Measurements from ENCODE around the gene ANKRD36C. TPM values are rescaled to one million over a fixed set of nuclear protein-coding genes. Genes with fewer than 3 reads are reported as not detected.
"Not testable (repeated sequence)": the region's sequence is repeated elsewhere in the genome, so short reads cannot be mapped to it uniquely, and the experiment has no call there.

The ANKRD36C gene
- total RNA-seq, result 10 to 100 TPM; 60.6 to 94.8 (median 68.6) TPM
- total RNA-seq (2013), result 96.5 TPM
- 33.1 to 146 (median 98.9) reads per million in 29 experiments for total RNA-seq

- H3K27me3 ChIP-seq (replicated peaks in 1 of 2; ENCODE audit: control insufficient read depth in 2 of 2, extremely low read depth in 1 of 2, insufficient read depth in 2 of 2, low read length in 1 of 2); H3K9me3 ChIP-seq; H3K4me1 ChIP-seq (ENCODE audit: control insufficient read depth in 1 of 2, extremely low read depth in 1 of 2, insufficient read depth in 2 of 2, low read length in 2 of 2); POLR2A ChIA-PET; H3K36me3 Mint-ChIP-seq; H3K36me3 ChIP-seq (ENCODE audit: control insufficient read depth in 2 of 2, extremely low read depth in 1 of 2, insufficient read depth in 1 of 2, low read length in 1 of 2); H3K9me3 Mint-ChIP-seq; H3K4me1 Mint-ChIP-seq: not testable (repeated sequence)
- H3K27me3 Mint-ChIP-seq, result peaks cover 9 to 20% of the 10 kb centered on the region in 2 donors
- H3K4me3 Mint-ChIP-seq, result peak within 1 kb of the TSS; percentile 92 to 97 (median 96)
- H3K4me3 ChIP-seq (ENCODE audit: control insufficient read depth in 1 of 2, extremely low read depth in 1 of 2, low read length in 1 of 2), result peak within 1 kb of the TSS; percentile 53 to 74
- WGBS (ENCODE audit: insufficient coverage), result 4% methylated on average over 18 of the region's 56 CpGs
- CTCF ChIA-PET, result interaction anchor here in 1 of 2 donors (0.9 to 1.4 kb wide), 3 partner anchors 10 to 217 kb away, joined by 5 to 6 read pairs (median 6); partner anchors contain the start of gene STARD7
- ATAC-seq (replicated peaks in 1 of 4), result peak; percentile 87 to 96 (median 95)
- H3K27ac Mint-ChIP-seq, result peak within 1 kb of the TSS; percentile 95 to 99
- peak within 1 kb of the TSS; percentile 93 for H3K27ac ChIP-seq (ENCODE audit: low read length)
- DNase-seq, result peak in 24 of 35 experiments; percentile 9 to 77 (median 22)
These were observed at the start of gene ANKRD36C for GRCh38 chr2:95991351-95992094. ANKRD36C (minus strand) TSS chr2:95991824; CDS start chr2:95991708, 116 bp downstream.

GRCh38 chr2:96035554-96035953 is 43.9 kb upstream of the ANKRD36C start:
- ATAC-seq (replicated peaks in 1 of 4); H3K27me3 Mint-ChIP-seq; H3K4me3 Mint-ChIP-seq; H3K27me3 ChIP-seq (replicated peaks in 1 of 2; ENCODE audit: control insufficient read depth in 2 of 2, extremely low read depth in 1 of 2, insufficient read depth in 2 of 2, low read length in 1 of 2); H3K36me3 Mint-ChIP-seq; DNase-seq; H3K27ac ChIP-seq (ENCODE audit: low read length); POLR2A ChIA-PET; H3K4me1 ChIP-seq (ENCODE audit: control insufficient read depth in 1 of 2, extremely low read depth in 1 of 2, insufficient read depth in 2 of 2, low read length in 2 of 2); CTCF ChIA-PET; H3K36me3 ChIP-seq (ENCODE audit: control insufficient read depth in 2 of 2, extremely low read depth in 1 of 2, insufficient read depth in 1 of 2, low read length in 1 of 2); H3K9me3 ChIP-seq; H3K9me3 Mint-ChIP-seq; H3K27ac Mint-ChIP-seq; H3K4me3 ChIP-seq (ENCODE audit: control insufficient read depth in 1 of 2, extremely low read depth in 1 of 2, low read length in 1 of 2); H3K4me1 Mint-ChIP-seq: not testable (repeated sequence)
- WGBS (ENCODE audit: insufficient coverage), result no CpG with 5 or more reads among the region's 14 CpGs

- H3K36me3 ChIP-seq (ENCODE audit: control insufficient read depth in 2 of 2, extremely low read depth in 1 of 2, insufficient read depth in 1 of 2, low read length in 1 of 2); H3K4me3 ChIP-seq (ENCODE audit: control insufficient read depth in 1 of 2, extremely low read depth in 1 of 2, low read length in 1 of 2); H3K9me3 Mint-ChIP-seq; H3K4me3 Mint-ChIP-seq; H3K27ac ChIP-seq (ENCODE audit: low read length); H3K4me1 Mint-ChIP-seq; H3K4me1 ChIP-seq (ENCODE audit: control insufficient read depth in 1 of 2, extremely low read depth in 1 of 2, insufficient read depth in 2 of 2, low read length in 2 of 2); POLR2A ChIA-PET; H3K36me3 Mint-ChIP-seq; H3K27me3 ChIP-seq (replicated peaks in 1 of 2; ENCODE audit: control insufficient read depth in 2 of 2, extremely low read depth in 1 of 2, insufficient read depth in 2 of 2, low read length in 1 of 2); H3K27me3 Mint-ChIP-seq; DNase-seq; CTCF ChIA-PET; H3K27ac Mint-ChIP-seq; H3K9me3 ChIP-seq: not testable (repeated sequence)
- peak in 2 of 4 experiments; percentile 47 to 69 for ATAC-seq (replicated peaks in 1 of 4)
- no CpG with 5 or more reads among the region's 34 CpGs for WGBS (ENCODE audit: insufficient coverage)
These were observed 43.2 kb upstream of the ANKRD36C start, which contains the start of gene GPAT2 for GRCh38 chr2:96034792-96035191. GPAT2 (minus strand) TSS chr2:96034916; CDS start chr2:96032359, 2,557 bp downstream.

DNA sequence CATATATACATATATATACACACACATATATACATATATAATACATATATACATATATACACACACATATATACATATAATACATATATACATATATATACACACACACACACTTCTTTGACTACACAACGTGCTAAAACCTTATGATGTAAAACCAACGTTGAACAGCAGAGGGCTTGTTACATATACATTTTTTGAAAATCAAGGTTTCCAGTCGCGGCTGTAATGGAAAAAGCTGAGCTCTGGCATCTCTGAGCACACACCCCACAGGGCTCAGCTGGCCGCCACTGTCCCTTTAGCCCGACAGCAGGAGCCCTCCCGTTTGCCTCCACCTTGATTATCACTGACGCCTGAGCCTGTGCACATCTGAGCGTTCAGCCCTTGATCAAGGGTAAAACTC is 42.4 kb upstream of the ANKRD36C start:
- H3K4me1 ChIP-seq (ENCODE audit: control insufficient read depth in 1 of 2, extremely low read depth in 1 of 2, insufficient read depth in 2 of 2, low read length in 2 of 2); H3K4me3 Mint-ChIP-seq; H3K9me3 Mint-ChIP-seq; ATAC-seq (replicated peaks in 1 of 4); H3K4me3 ChIP-seq (ENCODE audit: control insufficient read depth in 1 of 2, extremely low read depth in 1 of 2, low read length in 1 of 2); H3K36me3 ChIP-seq (ENCODE audit: control insufficient read depth in 2 of 2, extremely low read depth in 1 of 2, insufficient read depth in 1 of 2, low read length in 1 of 2); H3K9me3 ChIP-seq; H3K27me3 Mint-ChIP-seq; H3K36me3 Mint-ChIP-seq; H3K27ac ChIP-seq (ENCODE audit: low read length); POLR2A ChIA-PET; H3K27me3 ChIP-seq (replicated peaks in 1 of 2; ENCODE audit: control insufficient read depth in 2 of 2, extremely low read depth in 1 of 2, insufficient read depth in 2 of 2, low read length in 1 of 2); DNase-seq; H3K4me1 Mint-ChIP-seq; H3K27ac Mint-ChIP-seq; CTCF ChIA-PET: not testable (repeated sequence)
- no CpG with 5 or more reads among the region's 9 CpGs for WGBS (ENCODE audit: insufficient coverage)

DNA sequence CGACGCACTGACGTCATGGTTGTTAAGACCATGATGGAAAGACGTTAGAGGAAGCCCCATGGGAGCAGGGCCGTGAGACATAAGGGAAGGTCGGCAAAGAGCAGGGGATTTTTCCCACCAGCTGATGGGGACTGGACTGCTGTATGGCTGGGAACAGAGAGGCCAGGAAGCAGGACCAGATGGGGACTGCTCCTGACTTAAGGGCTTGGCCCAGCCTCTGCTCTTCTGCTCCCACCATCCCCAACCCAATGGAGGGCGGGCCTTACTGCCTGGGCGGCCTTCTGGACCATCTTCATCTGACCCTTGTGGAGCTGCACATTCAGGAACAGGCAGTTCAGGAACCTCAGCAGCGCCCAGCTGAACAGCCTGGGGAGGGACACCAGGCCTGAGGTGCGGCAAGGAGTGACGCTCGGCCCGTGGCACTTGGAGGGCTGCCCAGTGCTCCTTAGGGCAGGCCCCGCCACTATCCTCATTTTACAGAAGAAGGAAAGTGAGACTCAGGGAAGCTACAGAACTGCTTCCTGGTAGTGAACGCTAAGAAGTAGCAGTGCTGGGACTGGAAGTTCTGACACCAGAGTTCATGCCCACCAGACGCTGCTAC is 36.2 kb upstream of the ANKRD36C start:
- CTCF ChIA-PET, H3K9me3 ChIP-seq, DNase-seq: not testable (repeated sequence)

DNA sequence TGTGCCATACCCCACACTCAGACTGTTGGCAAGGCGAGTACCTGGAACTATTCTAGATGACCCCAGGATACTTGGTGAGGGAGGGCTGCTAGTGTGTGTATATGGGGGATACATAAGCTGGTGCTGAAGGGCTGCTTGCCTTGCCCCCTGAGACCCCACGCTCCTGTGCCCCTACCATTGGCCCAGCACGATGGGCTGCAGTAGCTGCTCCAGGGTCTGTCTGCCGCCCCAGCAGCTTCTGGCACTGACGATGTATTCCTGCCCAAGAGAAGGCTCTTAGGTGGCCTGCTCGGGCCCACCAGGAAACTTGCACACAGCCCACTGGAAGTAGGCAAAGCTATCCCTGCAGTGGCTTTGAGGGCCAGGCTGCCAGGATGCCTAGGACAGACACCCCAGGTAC is 34.1 kb upstream of the ANKRD36C start:
- H3K27ac Mint-ChIP-seq; H3K4me1 ChIP-seq (ENCODE audit: control insufficient read depth in 1 of 2, extremely low read depth in 1 of 2, insufficient read depth in 2 of 2, low read length in 2 of 2); H3K27me3 ChIP-seq (replicated peaks in 1 of 2; ENCODE audit: control insufficient read depth in 2 of 2, extremely low read depth in 1 of 2, insufficient read depth in 2 of 2, low read length in 1 of 2); H3K4me3 ChIP-seq (ENCODE audit: control insufficient read depth in 1 of 2, extremely low read depth in 1 of 2, low read length in 1 of 2); H3K9me3 Mint-ChIP-seq; H3K36me3 Mint-ChIP-seq; DNase-seq; H3K4me3 Mint-ChIP-seq; H3K27me3 Mint-ChIP-seq; POLR2A ChIA-PET; ATAC-seq (replicated peaks in 1 of 4); CTCF ChIA-PET; H3K9me3 ChIP-seq; H3K4me1 Mint-ChIP-seq; H3K36me3 ChIP-seq (ENCODE audit: control insufficient read depth in 2 of 2, extremely low read depth in 1 of 2, insufficient read depth in 1 of 2, low read length in 1 of 2); H3K27ac ChIP-seq (ENCODE audit: low read length): not testable (repeated sequence)
- 94% methylated on average over 2 of the region's 6 CpGs for WGBS (ENCODE audit: insufficient coverage)

More for the DNA sequence above, 36.2 kb upstream of the ANKRD36C start:
- H3K36me3 Mint-ChIP-seq; POLR2A ChIA-PET; H3K4me1 ChIP-seq (ENCODE audit: control insufficient read depth in 1 of 2, extremely low read depth in 1 of 2, insufficient read depth in 2 of 2, low read length in 2 of 2); H3K4me3 Mint-ChIP-seq; H3K4me3 ChIP-seq (ENCODE audit: control insufficient read depth in 1 of 2, extremely low read depth in 1 of 2, low read length in 1 of 2); H3K36me3 ChIP-seq (ENCODE audit: control insufficient read depth in 2 of 2, extremely low read depth in 1 of 2, insufficient read depth in 1 of 2, low read length in 1 of 2); H3K27ac ChIP-seq (ENCODE audit: low read length); H3K4me1 Mint-ChIP-seq; H3K27ac Mint-ChIP-seq; H3K9me3 Mint-ChIP-seq; H3K27me3 ChIP-seq (replicated peaks in 1 of 2; ENCODE audit: control insufficient read depth in 2 of 2, extremely low read depth in 1 of 2, insufficient read depth in 2 of 2, low read length in 1 of 2); ATAC-seq (replicated peaks in 1 of 4); H3K27me3 Mint-ChIP-seq: not testable (repeated sequence)
- no CpG with 5 or more reads among the region's 16 CpGs for WGBS (ENCODE audit: insufficient coverage)
